Mesodermal cell (in vitro differentiated cells): ENCODE data around the gene ULK2.

Experiments used
- H3K27ac ChIP-seq: 2 replicates; pipeline ENCODE4 v1.7.0; 2013; ENCODE audit warnings: mild to moderate bottlenecking, low read depth, low read length, moderate library complexity; ENCODE audit not compliant: severe bottlenecking
- H3K36me3 ChIP-seq: 2 replicates; pipeline ENCODE4 v1.7.1; 2013; ENCODE audit warnings: mild to moderate bottlenecking, low read length, moderate library complexity; ENCODE audit not compliant: control insufficient read depth, insufficient read depth
- H3K4me1 ChIP-seq: one replicate; pipeline ENCODE4 v1.7.1; 2013; ENCODE audit warnings: mild to moderate bottlenecking, low read length; ENCODE audit not compliant: insufficient read depth, control insufficient read depth, poor library complexity, severe bottlenecking
- H3K4me3 ChIP-seq: 2 replicates; pipeline ENCODE4 v1.7.0; 2013; ENCODE audit warnings: low read length, control low read depth, mild to moderate bottlenecking; ENCODE audit not compliant: insufficient read depth, poor library complexity, severe bottlenecking; ENCODE audit errors: extremely low read depth
- H3K9me3 ChIP-seq: 2 replicates; pipeline ENCODE4 v1.7.1; 2013; ENCODE audit warnings: mild to moderate bottlenecking, low read length, moderate library complexity; ENCODE audit not compliant: control insufficient read depth
- WGBS, 2 experiments: methylation state at CpG; one replicate each; pipeline ENCODE4 v1.1.5; 2013; ENCODE audit warnings: missing lambda C conversion rate in 2 of 2; ENCODE audit not compliant: insufficient coverage in 2 of 2; 5-methylcytosine and 5-hydroxymethylcytosine counted together

The ULK2 gene

DNA sequence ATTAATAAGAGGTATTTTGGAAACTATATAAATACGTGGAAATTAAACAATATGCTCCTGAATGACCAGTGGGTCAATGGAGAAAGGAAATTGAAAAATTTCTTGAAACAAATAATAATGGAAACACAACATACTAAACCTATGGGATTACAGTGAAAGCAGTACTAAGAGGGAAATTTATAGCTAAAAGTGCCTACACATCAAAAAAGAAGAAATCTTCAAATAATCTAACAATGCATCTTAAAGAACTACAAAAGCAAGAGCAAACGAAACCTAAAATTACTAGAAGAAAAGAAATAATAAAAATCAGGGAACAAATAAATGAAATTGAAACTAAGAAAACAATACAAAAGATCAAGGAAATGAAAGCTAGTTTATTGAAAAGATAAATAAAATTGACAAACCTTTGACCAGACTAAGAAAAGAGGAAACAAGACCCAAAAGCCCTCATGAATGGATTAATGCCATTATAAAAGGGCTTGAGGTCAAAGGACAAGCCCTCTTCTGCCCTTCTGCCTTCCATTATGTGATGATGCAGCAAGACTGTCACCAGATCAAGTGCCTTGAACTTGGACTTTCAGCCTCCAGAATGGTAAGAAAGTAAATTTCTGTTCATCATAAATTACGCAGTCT lies 75.7 kb downstream of the ULK2 start:
- Histone ChIP-seq H3K27ac (no peak overlapping the region), H3K9me3 (peaks cover 12% of the 10 kb centered on the region), H3K36me3 (peaks cover 61% of the 10 kb centered on the region), H3K4me1 (no peaks in the 10 kb centered on the region), H3K4me3 (no peak overlapping the region)
- WGBS, 2 experiments, result 100% methylated on average over 1 of the region's 3 CpGs; no CpG with 5 or more reads in 1 of the 2 experiments

DNA sequence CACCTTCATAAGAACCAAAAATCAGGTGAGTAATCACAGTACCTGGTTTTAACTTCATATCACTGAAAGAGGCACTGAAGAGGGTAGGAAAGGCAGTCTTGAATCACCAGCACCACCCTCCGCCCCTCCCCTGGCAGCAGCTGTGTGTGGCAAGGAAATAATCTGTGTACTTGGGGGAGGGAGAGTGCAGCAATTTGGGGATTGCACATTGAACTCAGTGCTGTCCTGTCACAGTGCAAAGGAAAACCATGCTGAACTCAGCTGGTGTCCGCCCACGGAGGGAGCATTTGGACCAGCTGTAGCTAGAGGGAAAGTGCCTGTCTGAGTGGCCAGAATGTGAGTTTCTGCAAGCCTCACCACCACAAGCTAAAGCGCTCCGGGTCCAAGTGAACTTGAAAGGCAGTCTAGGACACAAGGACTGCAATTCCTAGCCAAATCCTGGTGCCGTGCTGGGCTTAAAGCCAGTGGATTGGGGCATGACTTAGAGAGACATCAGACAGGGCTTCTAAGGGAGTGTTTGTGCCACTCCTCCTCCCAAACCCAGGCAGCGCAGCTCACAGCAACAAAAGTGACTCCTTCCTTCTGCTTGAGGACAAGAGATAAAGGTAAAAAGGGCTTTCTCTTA lies 79.9 kb downstream of the ULK2 start:
- Histone ChIP-seq H3K36me3 (peaks cover 19% of the 10 kb centered on the region), H3K9me3 (no peaks in the 10 kb centered on the region), H3K4me1 (no peaks in the 10 kb centered on the region), H3K27ac (no peak overlapping the region), H3K4me3 (no peak overlapping the region)
- WGBS, 2 experiments, result 83 to 98% methylated on average over 5 of the region's 7 CpGs

DNA sequence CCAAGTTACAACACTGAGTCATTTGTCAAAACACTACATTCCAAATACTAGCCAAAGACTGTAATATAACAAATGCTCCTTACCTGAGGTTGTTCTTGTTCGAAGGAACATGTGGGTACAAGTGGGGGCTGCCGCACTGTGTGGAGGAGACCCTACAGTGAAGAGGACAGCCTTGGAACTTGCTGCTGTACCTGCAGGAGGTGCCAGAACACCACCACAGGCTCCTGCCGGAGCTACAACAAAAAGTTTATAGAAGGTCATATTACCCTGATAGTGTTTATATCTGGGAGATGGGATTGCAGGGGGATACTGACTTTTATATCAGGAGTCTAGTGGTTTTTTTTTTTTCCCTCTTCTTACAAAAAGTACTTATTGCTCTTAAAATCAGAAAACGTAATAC lies 81.9 kb downstream of the ULK2 start:
- no peaks in the 10 kb centered on the region for H3K9me3 ChIP-seq
- H3K36me3 ChIP-seq, result peaks cover 17% of the 10 kb centered on the region
- no peak overlapping the region for H3K27ac ChIP-seq
- H3K4me1 ChIP-seq, result no peaks in the 10 kb centered on the region
- 90 to 100% methylated on average over 1 to 2 of the region's 4 CpGs for WGBS, 2 experiments
- no peak overlapping the region for H3K4me3 ChIP-seq

- Histone ChIP-seq H3K9me3 (no peaks in the 10 kb centered on the region), H3K27ac (no peak overlapping the region), H3K4me1 (no peaks in the 10 kb centered on the region), H3K4me3 (no peak overlapping the region), H3K36me3 (peaks cover 19% of the 10 kb centered on the region)
- WGBS, 2 experiments, result 100% methylated on average over 1 of the region's 9 CpGs
These were observed 86.0 kb downstream of the ULK2 start for GRCh38 chr17:19781488-19782458.

DNA sequence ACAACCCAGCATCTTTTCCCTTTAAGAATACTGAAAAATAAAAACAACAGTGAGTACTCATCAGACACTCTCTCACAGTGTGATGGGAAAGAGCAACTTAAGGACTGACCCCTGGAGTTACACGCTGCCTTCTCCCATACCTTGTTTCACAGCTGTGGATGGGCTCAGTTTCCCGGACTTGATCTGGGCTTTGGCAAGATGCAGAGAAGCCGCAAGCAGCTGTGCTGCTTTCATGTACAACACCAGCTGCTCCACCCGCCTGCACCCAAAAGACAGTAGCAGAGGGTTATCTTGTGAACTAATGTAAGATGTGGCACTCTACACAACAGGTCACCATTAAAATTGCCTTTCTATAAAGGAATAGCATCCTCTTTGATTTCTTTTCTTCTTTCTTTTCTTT lies 86.9 kb downstream of the ULK2 start:
- Histone ChIP-seq H3K27ac (no peak overlapping the region), H3K36me3 (peaks cover 29% of the 10 kb centered on the region), H3K4me3 (no peak overlapping the region), H3K4me1 (no peaks in the 10 kb centered on the region), H3K9me3 (no peaks in the 10 kb centered on the region)
- 83 to 100% methylated on average over 1 to 2 of the region's 4 CpGs for WGBS, 2 experiments

DNA sequence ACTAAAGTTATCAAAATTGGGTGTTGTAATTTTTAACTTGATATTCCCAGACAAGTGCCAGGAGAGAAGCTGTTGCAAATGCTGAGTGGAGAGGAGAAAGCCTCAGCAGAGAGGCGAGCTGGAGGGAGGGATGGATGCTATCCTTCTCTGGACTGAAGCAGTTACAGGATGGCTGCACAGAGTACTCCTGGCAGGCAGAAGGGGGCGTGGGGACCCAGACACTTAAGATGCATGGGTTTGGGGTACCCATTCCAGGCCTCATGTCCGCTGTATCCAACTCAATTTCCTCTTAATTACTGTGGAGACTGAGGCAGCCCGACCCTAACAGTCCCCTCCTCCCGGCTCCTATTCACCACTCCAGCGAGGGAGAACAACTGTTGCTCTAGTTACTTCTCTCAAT lies 94.2 kb downstream of the ULK2 start:
- H3K9me3 ChIP-seq, result no peaks in the 10 kb centered on the region
- WGBS, 2 experiments, result 90 to 100% methylated on average over 3 to 4 of the region's 6 CpGs
- peaks cover 30% of the 10 kb centered on the region for H3K36me3 ChIP-seq
- no peak overlapping the region for H3K27ac ChIP-seq
- H3K4me3 ChIP-seq, result no peak overlapping the region
- no peaks in the 10 kb centered on the region for H3K4me1 ChIP-seq

GRCh38 chr17:19771971-19772630 lies 95.6 kb downstream of the ULK2 start:
- WGBS, 2 experiments, result 83 to 94% methylated on average over 4 of the region's 7 CpGs

DNA sequence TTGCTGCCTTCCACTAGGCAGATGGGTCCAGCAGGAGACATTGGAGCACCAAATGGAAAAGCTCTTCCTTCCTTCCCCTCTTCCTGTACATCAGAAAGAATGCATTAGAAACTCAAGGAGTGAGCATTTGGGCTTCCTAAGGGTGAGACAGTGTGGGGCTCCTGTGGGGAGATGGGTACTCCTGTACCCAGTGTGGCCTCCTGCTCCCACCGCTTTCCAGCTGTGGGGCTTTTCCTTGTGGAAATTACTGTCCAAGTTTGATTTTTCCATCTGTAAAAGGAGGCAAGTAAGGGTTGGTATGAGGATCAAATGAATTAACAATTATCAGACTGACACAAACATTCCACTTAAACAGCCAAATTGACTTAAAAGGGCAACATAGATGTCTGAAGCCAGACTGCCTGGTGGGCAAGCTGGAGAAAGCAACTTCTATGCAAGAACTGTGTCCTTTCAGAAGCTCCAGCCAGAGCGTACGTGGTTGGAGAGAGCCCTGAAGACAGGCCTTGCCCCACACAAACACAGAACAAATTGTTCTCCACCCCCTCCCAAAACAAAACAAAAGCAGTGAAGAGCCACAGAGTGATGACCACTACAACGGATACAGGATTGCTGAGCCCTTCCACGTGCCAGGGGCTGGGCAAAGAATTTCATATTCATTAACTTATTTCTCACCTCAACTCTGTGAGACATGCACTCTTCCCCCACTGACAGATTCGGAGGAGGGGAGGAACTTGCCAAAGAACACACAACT lies 96.6 kb downstream of the ULK2 start:
- Histone ChIP-seq H3K36me3 (peaks cover 10% of the 10 kb centered on the region), H3K9me3 (no peaks in the 10 kb centered on the region), H3K4me1 (no peaks in the 10 kb centered on the region), H3K27ac (no peak overlapping the region), H3K4me3 (no peak overlapping the region)
- 90 to 94% methylated on average over 5 of the region's 6 CpGs for WGBS, 2 experiments

More at GRCh38 chr17:19771971-19772630, 95.6 kb downstream of the ULK2 start:
- H3K9me3 ChIP-seq, result no peaks in the 10 kb centered on the region
- no peak overlapping the region for H3K27ac ChIP-seq
- H3K4me3 ChIP-seq, result no peak overlapping the region
- peaks cover 19% of the 10 kb centered on the region for H3K36me3 ChIP-seq
- H3K4me1 ChIP-seq, result no peaks in the 10 kb centered on the region

- Histone ChIP-seq H3K4me3 (no peak overlapping the region), H3K36me3 (peaks cover 5% of the 10 kb centered on the region)
These were observed 97.6 kb downstream of the ULK2 start for GRCh38 chr17:19769946-19770652.

More at GRCh38 chr17:19769946-19770652, 97.6 kb downstream of the ULK2 start:
- Histone ChIP-seq H3K9me3 (no peaks in the 10 kb centered on the region), H3K4me1 (no peaks in the 10 kb centered on the region), H3K27ac (no peak overlapping the region)
- 96 to 98% methylated on average over 5 to 7 of the region's 7 CpGs for WGBS, 2 experiments
